Uterus (tissue), 2 donors: ENCODE measurements around the gene EPB41L2.

Experiments
- POLR2A ChIP-seq, 2 donors: fragments of 450-650 bp; IDR thresholded peaks; one replicate each; pipeline ENCODE4 v1.6.1; 2016; ENCODE audit warnings: antibody characterized with exemption in 2 of 2, mild to moderate bottlenecking in 1 of 2, moderate library complexity in 1 of 2
- TF ChIP-seq, protein P1 (sequence below), 4 experiments: fragments of 200-600 bp in 2 of 4; fragments of 450-650 bp in 2 of 4; sonication (generic) in 2 of 4; IDR thresholded peaks; one replicate each; pipeline ENCODE4 v1.5.1; 2016 to 2019; ENCODE audit warnings: antibody characterized with exemption in 4 of 4, mild to moderate bottlenecking in 2 of 4, moderate library complexity in 1 of 4

DNA sequence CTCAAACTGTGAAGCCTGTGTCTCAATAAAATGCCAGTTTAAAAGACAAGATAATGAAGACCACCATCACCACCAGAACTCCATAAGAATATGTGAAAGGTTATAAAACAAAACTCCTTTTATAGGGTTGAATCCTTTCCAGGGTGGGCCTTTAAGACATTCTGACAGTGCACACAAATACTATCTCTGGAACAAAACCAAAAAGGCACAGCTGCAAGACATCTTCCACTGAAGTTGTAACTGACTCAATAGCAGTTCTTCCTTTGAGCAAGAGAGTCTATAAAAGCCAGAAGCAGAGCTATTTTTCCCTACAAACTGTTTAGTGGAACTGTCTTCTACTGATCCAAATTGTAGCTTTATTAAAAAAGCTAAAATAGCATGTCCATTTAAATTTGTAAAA, 81.6 kb downstream of the EPB41L2 start:
- TF ChIP-seq, protein P1, sequence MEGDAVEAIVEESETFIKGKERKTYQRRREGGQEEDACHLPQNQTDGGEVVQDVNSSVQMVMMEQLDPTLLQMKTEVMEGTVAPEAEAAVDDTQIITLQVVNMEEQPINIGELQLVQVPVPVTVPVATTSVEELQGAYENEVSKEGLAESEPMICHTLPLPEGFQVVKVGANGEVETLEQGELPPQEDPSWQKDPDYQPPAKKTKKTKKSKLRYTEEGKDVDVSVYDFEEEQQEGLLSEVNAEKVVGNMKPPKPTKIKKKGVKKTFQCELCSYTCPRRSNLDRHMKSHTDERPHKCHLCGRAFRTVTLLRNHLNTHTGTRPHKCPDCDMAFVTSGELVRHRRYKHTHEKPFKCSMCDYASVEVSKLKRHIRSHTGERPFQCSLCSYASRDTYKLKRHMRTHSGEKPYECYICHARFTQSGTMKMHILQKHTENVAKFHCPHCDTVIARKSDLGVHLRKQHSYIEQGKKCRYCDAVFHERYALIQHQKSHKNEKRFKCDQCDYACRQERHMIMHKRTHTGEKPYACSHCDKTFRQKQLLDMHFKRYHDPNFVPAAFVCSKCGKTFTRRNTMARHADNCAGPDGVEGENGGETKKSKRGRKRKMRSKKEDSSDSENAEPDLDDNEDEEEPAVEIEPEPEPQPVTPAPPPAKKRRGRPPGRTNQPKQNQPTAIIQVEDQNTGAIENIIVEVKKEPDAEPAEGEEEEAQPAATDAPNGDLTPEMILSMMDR (IDR thresholded peaks at IDR 0.05) = no peak
- TF ChIP-seq POLR2A (IDR thresholded peaks at IDR 0.05) = no peak
